OCI-LY7 (cell line): Measurements from ENCODE around the gene MAP4. TPM values are rescaled to one million over a fixed set of nuclear protein-coding genes. Genes with fewer than 3 reads are reported as not detected.

Experiments
- BruUV-seq: library from RNA; stranded (reverse); fragments of 400-500 nt; replicated peaks from 2 replicates; lab custom pipeline; 2021; lab: Mats Ljungman, UMichigan
- CTCF ChIA-PET: fragments of 300-600 bp; sonication (Branson Sonifier 250); formaldehyde crosslinking; loops from one replicate; lab custom pipeline; 2022; ENCODE audit warnings: antibody characterized with exemption; ENCODE audit not compliant: unreplicated experiment; lab: Charles Lee
- POLR2A ChIA-PET: fragments of 300-600 bp; sonication (Branson Sonifier 250); formaldehyde crosslinking; loops from one replicate; lab custom pipeline; 2022; ENCODE audit warnings: antibody characterized with exemption; lab: Charles Lee
- DNase-seq: peaks from one replicate; pipeline ENCODE4 v3.0.0-alpha.2; 2015; ENCODE audit warnings: low spot score
- H2AFZ ChIP-seq: fragments of 200-600 bp; sonication (generic), shearing (Covaris generic); 2 replicates; pipeline ENCODE4 v1.6.1; 2014; ENCODE audit warnings: mild to moderate bottlenecking, antibody characterized with exemption, low read length, moderate library complexity
- H3K27ac ChIP-seq: fragments of 200-600 bp; sonication (generic); 2 replicates; pipeline ENCODE4 v1.5.1; 2014; ENCODE audit warnings: mixed run types, low read depth, mild to moderate bottlenecking, moderate library complexity, low read length, inconsistent platforms; ENCODE audit not compliant: poor library complexity, severe bottlenecking
- H3K36me3 ChIP-seq: fragments of 200-600 bp; sonication (generic); 2 replicates; pipeline ENCODE4 v1.6.1; 2014; ENCODE audit warnings: mild to moderate bottlenecking, antibody characterized with exemption, low read length, moderate library complexity, mixed read lengths; ENCODE audit not compliant: insufficient read depth
- H3K4me1 ChIP-seq: fragments of 200-600 bp; sonication (generic); 2 replicates; pipeline ENCODE4 v1.5.1; 2014; ENCODE audit warnings: mild to moderate bottlenecking, low read length; ENCODE audit not compliant: insufficient read depth, poor library complexity, severe bottlenecking
- H3K4me2 ChIP-seq: fragments of 200-600 bp; sonication (generic); 2 replicates; pipeline ENCODE4 v1.6.1; 2014; ENCODE audit warnings: mild to moderate bottlenecking, low read length
- H3K4me3 ChIP-seq: fragments of 200-600 bp; sonication (generic); 2 replicates; pipeline ENCODE4 v1.5.1; 2014; ENCODE audit warnings: mild to moderate bottlenecking, low read depth, low read length; ENCODE audit not compliant: poor library complexity, severe bottlenecking
- H3K79me2 ChIP-seq: fragments of 200-600 bp; sonication (generic); 2 replicates; pipeline ENCODE4 v1.6.1; 2016; ENCODE audit warnings: low read depth, mild to moderate bottlenecking, low read length, moderate library complexity, mixed read lengths; ENCODE audit not compliant: insufficient read depth
- H3K9me2 ChIP-seq: fragments of 200-600 bp; sonication (generic); 2 replicates; pipeline ENCODE4 v1.6.1; 2016; ENCODE audit warnings: mild to moderate bottlenecking, low read length, mixed read lengths; ENCODE audit not compliant: insufficient read depth
- H3K9me3 ChIP-seq: fragments of 200-600 bp; sonication (generic); 2 replicates; pipeline ENCODE4 v1.6.1; 2014; ENCODE audit warnings: mild to moderate bottlenecking, mixed run types, low read length, mixed read lengths
- H4K20me1 ChIP-seq: fragments of 200-600 bp; sonication (generic); 2 replicates; pipeline ENCODE4 v1.6.1; 2014; ENCODE audit warnings: mild to moderate bottlenecking, antibody characterized with exemption, low read length, moderate library complexity, mixed read lengths; ENCODE audit not compliant: insufficient read depth
- EZH2phosphoT487 ChIP-seq: fragments of 200-600 bp; sonication (generic); IDR thresholded peaks from 2 replicates; pipeline ENCODE4 v1.6.1; 2018; ENCODE audit warnings: low read depth, borderline replicate concordance, mild to moderate bottlenecking, mixed run types, antibody characterized with exemption, low read length, moderate library complexity, mixed read lengths
- intact Hi-C: fragments of 100-400 bp; cut with micrococcal nuclease; formaldehyde crosslinking; loops from one replicate; pipeline ENCODE4 v1.10.0; 2022; ENCODE audit not compliant: unreplicated experiment
- total RNA-seq, 2 experiments: library from RNA; depleted of rRNA in 1 of 2; stranded (reverse); fragments of >200 nt in 1 of 2; shearing (Covaris generic) in 1 of 2; gene quantifications; 2 replicates each; pipeline ENCODE4 v1.2.3, GENCODE V29; 2014 to 2022
- TF ChIP-seq, protein P1 (sequence below): fragments of 200-600 bp; sonication (generic); conservative IDR thresholded peaks from 2 replicates; pipeline ENCODE4 v1.5.1; 2014; ENCODE audit warnings: mild to moderate bottlenecking, antibody characterized with exemption, low read length, moderate library complexity, mixed read lengths

MAP4 gene
- total RNA-seq, 2 experiments from 2014 or later, result 26.1 to 78.4 TPM

DNA sequence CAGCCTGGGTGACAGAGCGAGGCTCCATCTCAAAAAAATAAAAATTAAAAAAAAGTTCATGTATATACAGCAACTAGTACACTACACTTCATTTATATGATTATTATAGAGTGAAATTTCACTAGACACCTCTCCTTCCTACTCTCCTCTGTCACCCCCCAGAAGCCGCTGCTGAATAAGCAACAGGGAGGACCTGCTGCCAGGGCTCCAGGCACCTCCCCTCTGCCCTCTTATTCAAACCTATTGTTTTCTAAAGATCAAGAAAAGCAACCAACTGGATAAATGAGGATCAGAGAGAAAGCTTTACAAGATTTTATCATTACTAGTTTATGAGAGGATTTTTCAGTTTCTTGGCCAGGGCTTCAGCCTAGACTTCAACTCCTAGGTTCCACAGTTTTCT is 141.8 kb downstream of the MAP4 start:
- CTCF ChIA-PET, result no interaction called here
- no peaks in the 10 kb centered on the region for H3K9me3 ChIP-seq

DNA sequence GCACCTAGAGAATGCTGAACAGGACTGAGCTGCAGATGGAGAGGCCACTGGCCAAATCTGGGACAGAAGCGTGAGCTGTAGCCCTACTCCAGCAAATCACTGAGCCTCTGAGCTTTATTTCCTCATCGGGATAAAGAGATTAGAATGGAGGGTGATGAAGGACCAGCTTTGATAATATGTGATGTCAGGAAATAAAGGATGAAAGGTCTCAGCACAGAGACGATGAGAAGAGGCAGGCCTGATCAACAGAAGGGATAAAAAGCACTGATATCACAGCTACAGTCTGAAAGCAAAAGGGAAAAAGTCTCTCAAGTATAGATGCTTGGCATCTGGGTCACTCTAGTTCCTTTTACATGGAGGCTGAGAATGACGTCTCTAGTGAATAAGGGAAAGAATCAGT is 143.3 kb downstream of the MAP4 start:
- Histone ChIP-seq H3K36me3 (peaks cover 23% of the 10 kb centered on the region; the same call in 1 of the 2 replicates), H4K20me1 (no peaks in the 10 kb centered on the region), H3K79me2 (no peaks in the 10 kb centered on the region), H3K9me2 (no peaks in the 10 kb centered on the region), H3K4me1 (no peaks in the 10 kb centered on the region), H3K27ac (no peak overlapping the region), H3K4me2 (no peak overlapping the region), H2AFZ (no peak overlapping the region), H3K9me3 (no peaks in the 10 kb centered on the region), H3K4me3 (no peak overlapping the region)
- intact Hi-C loops, result no loop called here
- ChIA-PET POLR2A (interaction anchor here (1.0 kb wide), 1 partner anchor 17 kb away, joined by 3 read pairs; no protein-coding TSS in a partner anchor), CTCF (no interaction called here)
- TF ChIP-seq EZH2phosphoT487, result no peak
- TF ChIP-seq, protein P1, sequence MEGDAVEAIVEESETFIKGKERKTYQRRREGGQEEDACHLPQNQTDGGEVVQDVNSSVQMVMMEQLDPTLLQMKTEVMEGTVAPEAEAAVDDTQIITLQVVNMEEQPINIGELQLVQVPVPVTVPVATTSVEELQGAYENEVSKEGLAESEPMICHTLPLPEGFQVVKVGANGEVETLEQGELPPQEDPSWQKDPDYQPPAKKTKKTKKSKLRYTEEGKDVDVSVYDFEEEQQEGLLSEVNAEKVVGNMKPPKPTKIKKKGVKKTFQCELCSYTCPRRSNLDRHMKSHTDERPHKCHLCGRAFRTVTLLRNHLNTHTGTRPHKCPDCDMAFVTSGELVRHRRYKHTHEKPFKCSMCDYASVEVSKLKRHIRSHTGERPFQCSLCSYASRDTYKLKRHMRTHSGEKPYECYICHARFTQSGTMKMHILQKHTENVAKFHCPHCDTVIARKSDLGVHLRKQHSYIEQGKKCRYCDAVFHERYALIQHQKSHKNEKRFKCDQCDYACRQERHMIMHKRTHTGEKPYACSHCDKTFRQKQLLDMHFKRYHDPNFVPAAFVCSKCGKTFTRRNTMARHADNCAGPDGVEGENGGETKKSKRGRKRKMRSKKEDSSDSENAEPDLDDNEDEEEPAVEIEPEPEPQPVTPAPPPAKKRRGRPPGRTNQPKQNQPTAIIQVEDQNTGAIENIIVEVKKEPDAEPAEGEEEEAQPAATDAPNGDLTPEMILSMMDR, result no peak
- no peak for DNase-seq
- BruUV-seq, result no TSS peak

More for the DNA sequence above, 141.8 kb downstream of the MAP4 start:
- BruUV-seq, result no TSS peak
- no peak overlapping the region for H2AFZ ChIP-seq
- intact Hi-C loops, result no loop called here
- no peaks in the 10 kb centered on the region for H3K9me2 ChIP-seq
- POLR2A ChIA-PET, result interaction anchor here (0.5 to 0.7 kb wide), 3 partner anchors 48 to 473 kb away, joined by 3 to 4 read pairs (median 3); no protein-coding TSS in a partner anchor
- H3K4me1 ChIP-seq, result no peaks in the 10 kb centered on the region
- no peaks in the 10 kb centered on the region for H4K20me1 ChIP-seq
- H3K4me3 ChIP-seq, result no peak overlapping the region
- TF ChIP-seq EZH2phosphoT487, result no peak
- TF ChIP-seq, protein P1, result no peak
- no peaks in the 10 kb centered on the region for H3K79me2 ChIP-seq
- peaks cover 16% of the 10 kb centered on the region; the same call in 1 of the 2 replicates for H3K36me3 ChIP-seq
- H3K4me2 ChIP-seq, result no peak overlapping the region
- no peak overlapping the region for H3K27ac ChIP-seq
- no peak for DNase-seq

DNA sequence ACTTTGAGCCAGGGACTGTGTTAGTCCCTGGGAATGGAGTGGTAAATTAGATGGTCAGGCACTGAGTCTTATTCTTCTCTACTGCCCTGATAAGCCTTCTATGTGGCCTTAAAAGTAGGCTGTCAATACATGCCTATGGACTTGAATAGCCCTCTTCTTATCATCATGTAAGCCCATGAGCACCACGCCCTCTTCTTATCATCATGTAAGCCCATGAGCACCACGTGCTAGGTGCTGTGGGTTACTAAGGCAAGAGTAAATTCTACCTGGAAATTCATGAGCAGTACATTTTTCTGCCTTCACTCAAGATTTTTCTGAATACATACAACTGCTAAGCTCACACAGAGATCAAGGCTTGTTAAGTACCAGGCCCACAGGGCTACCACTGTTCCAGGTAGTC is 144.8 kb downstream of the MAP4 start:
- Histone ChIP-seq H3K4me3 (no peak overlapping the region), H3K27ac (no peak overlapping the region), H3K4me2 (no peak overlapping the region), H2AFZ (no peak overlapping the region), H4K20me1 (no peaks in the 10 kb centered on the region), H3K9me2 (no peaks in the 10 kb centered on the region), H3K4me1 (no peaks in the 10 kb centered on the region), H3K9me3 (no peaks in the 10 kb centered on the region), H3K36me3 (peaks cover 30% of the 10 kb centered on the region; the same call in 1 of the 2 replicates), H3K79me2 (no peaks in the 10 kb centered on the region)
- DNase-seq, result no peak
- TF ChIP-seq, protein P1, result no peak
- no peak for TF ChIP-seq EZH2phosphoT487
- BruUV-seq, result no TSS peak
- ChIA-PET CTCF (no interaction called here), POLR2A (no interaction called here)
- intact Hi-C loops, result no loop called here
